ENCODE measurements around the gene CD6.

The CD6 gene
- 296 to 712 reads per million in 2 donors for total RNA-seq

DNA sequence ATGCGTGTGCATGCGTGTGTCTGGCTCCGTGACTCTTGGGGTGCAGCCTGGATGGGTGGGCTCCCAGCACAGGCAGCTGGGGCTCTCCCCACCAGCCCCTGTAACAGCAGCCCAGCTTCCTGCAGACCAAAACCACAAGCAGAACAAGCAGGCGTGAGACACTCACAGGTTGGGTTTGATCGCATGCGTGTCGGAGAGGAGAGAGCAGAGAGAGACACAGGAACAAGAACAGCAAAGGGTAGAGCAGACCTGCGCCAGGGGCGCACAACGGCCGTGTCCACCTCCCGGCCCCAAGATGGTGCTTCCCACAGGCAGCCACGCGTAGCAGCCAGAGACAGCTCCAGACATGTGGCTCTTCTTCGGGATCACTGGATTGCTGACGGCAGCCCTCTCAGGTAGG, at the start of gene CD6:
CD6 (plus strand) TSS at position 161 of the 400 bp plus-strand sequence; CDS start at position 347, 186 bp downstream.
- DNase-seq: peak in 4 of 5 experiments; percentile 50 to 87 (median 66)

GRCh38 chr11:60921777-60922335, 49.6 kb upstream of the CD6 start:
- no peak for DNase-seq

DNA sequence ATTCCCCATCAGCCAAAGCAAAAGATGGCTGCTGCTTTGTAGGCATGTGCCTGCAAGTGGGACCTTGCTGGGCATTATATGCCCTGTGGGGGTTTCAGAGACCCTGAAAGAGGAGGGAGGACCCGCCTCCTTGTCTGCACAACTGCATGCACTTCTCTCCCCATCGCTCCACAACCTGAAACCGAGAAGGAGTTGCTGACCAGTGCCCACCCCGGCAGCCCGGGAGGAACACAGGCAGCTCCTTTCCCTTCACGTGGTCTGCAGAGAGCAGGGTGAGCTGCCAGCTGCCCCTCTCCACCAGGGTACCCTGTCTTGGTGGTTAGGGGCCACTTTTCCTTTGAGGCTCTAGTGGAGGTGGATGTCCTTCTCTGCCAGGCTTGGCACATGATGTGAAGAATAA, 48.6 kb upstream of the CD6 start:
- no peak for DNase-seq

- DNase-seq: no peak
These were observed 48.2 kb upstream of the CD6 start for GRCh38 chr11:60923326-60923725.

DNA sequence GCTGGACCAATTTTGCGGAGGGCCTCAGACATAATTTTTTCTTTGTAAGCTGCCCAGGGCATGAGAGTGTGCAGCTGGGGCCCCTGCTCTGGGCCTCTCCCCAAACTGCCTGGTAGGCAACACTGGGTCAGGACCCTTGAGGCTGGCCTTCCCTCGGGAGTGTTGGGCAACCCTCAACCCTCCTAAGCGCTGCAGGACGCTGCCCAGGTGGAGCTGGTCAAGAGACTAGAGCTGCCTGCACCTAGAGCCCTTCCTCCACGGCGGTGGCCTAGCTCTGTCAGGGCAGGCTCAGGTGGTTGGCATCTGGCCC, 47.7 kb upstream of the CD6 start:
- no peak for DNase-seq

DNA sequence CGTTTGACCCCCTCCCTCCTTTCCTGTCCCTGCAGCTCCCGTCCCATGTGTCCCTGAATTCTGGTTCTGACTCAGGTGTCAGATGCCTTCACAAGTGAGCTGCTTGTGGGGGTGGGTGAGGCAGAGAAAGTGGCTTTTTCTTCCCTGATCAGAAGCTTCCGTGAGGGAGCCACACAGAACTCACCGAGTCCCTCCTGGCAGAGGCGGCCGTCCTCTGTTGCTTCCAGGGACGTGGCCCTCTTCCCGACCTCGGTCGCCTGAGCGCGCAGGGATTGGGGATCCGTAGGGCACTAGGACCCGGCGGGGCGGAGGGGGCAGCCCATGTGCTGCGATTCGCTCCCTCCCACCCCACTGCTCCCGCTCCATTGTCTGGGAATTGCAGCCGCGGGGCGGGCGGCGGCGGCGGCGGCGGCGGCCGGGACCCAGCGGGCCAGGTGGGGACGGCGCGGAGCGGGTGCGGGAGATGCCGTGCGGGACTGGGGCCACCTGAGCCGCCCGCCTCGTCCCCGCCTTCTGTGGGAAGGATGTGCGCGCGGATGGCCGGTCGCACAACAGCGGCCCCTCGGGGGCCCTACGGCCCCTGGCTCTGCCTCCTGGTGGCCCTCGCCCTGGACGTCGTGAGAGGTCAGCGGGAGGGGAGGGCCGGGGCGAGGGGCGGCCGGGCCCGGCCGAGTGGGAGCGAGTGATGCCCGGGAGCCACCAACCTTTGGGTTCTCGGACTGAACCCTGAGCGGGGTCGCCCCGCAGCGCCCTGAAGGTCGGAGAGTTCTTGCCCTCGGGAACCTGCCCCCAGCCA, 47.2 kb upstream of the CD6 start, which contains the start of gene TMEM132A:
TMEM132A (plus strand) TSS at position 351 of the 796 bp plus-strand sequence; CDS start at position 525, 174 bp downstream.
- no peak for DNase-seq

DNA sequence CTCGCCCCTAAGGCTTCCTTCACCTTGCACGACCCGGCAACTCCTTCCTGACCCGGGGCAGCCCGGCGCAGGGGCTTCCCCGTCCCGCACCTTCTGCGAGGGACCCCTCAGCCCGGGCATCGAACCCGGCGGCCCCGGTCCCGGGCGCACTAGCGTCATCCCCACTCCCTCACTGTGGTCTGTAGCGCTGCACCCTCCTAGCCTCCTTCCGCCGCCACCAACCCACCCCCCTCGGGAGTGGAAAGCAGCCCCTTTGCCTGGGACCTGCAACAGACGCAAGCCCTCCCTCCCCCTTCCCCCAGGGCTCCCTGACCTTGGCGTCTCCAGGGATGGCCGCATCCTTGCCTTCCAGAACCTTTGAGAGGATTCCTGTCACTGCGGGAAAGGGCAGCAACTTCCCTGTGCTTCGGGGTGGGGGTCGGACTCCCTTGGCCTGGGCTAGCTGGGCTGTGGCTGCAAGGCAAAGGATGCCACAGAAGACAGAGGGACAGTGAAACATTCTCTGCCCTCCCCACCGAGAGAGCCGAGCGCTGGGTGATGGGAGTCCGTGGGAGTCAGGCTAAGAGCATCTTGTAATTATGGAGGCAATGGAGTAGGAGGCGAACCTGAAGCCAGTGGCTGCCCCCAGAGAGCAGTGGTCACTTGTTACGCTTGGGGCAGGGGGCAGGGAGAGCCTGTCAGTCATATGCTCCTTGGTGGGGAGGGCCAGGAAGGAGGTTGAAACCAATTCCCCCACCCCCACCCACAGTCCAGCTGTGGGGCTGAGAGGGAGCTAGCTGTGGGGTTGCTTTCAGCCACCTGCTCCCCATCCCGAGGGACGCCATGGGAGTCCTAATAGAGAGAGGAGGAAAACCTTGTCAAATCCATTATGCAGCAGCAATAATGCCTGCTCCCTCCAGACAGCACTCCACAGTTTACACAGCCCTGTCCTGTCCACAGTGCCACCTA, 46.3 kb upstream of the CD6 start:
- DNase-seq: no peak

GRCh38 chr11:60925868-60926267, 45.6 kb upstream of the CD6 start:
- no peak for DNase-seq

- no peak for DNase-seq
These were observed 45.0 kb upstream of the CD6 start for GRCh38 chr11:60926500-60926899.

- DNase-seq: no peak
These were observed 44.4 kb upstream of the CD6 start for GRCh38 chr11:60927061-60927592.

DNA sequence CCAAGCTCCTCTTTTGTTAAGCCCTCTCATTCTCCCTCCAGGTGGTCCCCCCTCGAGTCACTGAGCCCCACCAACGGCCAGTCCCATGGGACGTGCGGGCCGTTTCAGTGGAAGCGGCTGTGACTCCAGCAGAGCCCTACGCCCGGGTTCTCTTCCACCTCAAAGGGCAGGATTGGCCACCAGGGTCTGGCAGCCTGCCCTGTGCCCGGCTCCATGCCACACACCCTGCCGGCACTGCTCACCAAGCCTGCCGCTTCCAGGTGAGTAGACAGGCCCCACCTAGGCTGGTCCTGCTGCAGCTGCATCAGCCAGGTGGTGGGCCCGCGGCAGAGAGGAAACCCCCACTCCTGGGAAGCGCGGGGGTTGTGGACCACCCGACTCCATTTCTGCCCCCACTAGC, 43.9 kb upstream of the CD6 start:
- DNase-seq: no peak

- no peak for DNase-seq
These were observed 42.9 kb upstream of the CD6 start for GRCh38 chr11:60928563-60929001.

DNA sequence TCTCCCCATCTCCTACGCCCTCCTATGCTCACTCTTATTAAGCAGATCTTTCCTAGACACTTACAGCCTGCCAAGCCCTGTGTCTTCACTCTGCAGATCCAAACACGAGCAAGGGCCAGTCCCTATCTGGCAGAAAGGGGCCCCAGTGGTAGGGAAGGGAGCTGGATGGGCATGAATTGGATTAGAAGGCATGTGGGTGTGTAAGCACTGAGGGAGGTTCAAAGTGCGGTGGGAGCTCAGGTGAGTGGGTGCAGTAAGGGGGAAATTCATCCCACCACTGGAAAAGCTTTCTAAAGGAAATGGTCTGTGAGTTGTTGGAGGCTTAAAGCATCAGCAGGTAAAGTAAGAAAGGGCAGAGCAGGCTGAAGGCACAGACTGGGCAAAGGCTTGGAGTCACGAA, 41.7 kb upstream of the CD6 start:
- DNase-seq: no peak

GRCh38 chr11:60930394-60930793, 41.1 kb upstream of the CD6 start:
- DNase-seq: no peak

- DNase-seq: no peak
These were observed 39.6 kb upstream of the CD6 start for GRCh38 chr11:60931917-60932316.

- no peak for DNase-seq
These were observed 38.7 kb upstream of the CD6 start for GRCh38 chr11:60932605-60933356.

DNA sequence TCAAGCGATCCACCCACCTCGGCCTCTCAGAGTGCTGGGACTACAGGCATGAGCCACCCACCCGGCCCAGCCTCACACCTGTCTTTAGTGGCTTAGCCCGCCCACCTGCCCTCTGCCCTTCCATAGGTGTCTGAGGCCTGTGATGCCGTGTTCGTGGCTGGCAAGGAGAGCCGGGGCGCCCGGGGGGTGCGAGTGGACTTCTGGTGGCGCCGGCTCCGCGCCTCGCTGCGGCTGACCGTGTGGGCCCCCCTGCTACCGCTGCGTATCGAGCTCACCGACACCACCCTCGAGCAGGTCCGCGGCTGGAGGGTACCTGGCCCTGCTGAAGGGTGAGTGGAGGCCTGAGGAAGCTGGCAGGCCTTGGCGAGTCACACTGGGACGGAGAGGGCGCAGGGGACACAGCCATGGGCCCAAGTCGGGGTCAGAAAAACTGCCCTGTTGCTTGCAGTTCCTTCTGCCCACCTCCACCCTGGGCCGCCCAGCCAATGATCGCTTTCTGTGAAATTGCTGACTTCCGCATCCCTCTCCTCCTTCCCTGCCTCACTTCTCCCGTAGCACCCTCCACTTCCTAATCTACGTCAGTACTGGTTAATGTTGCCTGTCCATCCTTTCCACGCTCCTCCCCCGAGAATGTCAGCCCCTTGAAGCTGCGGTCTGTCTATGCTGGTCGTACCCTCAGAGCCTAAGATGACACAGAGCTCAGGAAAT, 37.9 kb upstream of the CD6 start:
- DNase-seq: no peak

DNA sequence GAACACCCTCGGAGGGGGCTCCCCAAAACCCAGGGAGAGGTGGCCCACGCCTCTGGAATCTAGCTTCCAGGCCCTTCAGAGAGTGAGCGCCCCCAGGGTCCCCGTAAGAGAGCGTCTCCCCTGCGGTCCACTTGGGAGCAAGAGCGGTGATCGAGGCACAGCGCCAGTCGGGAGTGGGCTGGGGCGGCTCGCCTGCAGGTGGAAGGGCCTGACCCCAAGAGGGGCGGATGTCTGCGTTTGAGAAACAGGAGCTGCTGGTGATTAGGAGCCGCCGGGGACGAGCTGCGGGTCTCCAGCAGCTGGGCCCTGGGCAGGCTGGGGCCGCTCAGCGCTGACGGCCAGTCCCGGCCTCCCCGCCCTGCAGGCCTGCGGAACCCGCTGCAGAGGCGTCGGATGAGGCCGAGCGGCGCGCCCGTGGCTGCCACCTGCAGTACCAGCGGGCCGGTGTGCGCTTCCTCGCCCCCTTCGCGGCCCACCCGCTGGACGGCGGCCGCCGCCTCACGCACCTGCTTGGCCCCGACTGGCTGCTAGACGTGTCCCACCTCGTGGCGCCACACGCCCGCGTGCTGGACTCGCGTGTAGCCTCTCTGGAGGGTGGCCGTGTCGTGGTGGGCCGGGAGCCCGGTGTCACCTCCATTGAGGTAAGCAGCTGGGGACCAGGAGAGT, 37.2 kb upstream of the CD6 start:
- DNase-seq: no peak

DNA sequence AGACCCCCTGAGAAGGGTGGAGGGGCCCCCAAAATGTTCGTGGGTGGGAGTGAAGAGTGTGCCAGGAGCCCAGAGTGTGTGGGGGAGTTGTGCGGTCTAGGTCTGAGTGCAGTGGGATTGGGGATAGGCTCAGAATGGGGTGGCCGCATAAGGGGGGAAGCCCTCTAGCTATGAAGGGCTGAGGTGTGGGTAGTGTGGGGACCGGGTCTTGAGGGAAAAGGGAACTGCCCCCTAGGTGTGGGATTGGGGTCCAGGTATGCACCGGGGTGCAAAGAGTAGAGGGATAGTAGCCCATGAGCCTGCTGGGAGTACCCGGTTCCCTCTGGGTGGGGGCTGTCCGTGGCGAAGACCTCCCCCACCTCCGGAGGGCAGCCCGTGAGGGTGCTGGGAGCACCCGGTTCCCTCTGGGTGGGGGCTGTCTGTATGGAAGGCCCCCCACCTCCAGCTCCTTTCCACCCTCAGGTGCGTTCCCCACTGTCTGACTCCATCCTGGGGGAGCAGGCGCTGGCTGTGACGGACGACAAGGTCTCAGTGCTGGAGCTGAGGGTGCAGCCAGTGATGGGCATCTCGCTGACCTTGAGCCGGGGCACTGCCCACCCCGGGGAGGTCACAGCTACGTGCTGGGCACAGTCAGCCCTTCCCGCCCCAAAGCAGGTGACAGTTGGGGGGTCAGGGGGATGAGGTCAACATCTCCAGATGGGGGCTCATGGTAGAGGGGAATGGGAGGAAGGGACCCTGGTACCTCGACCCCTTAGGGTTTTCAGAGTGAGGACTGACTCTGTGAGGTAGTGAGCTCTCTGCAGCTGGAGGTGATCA, 36.5 kb upstream of the CD6 start:
- DNase-seq: no peak
